AG10803 (cell line): ENCODE results near the gene ZNF784.

Experiments
- DNase-seq: peaks from one replicate; pipeline ENCODE4 v3.0.0; 2010; ENCODE audit warnings: low read depth
- H3K4me3 ChIP-seq: 2 replicates; pipeline ENCODE4 v1.5.1; 2011; ENCODE audit warnings: mild to moderate bottlenecking, low read length, control low read depth
- TF ChIP-seq, protein P1 (sequence below): conservative IDR thresholded peaks from 2 replicates; pipeline ENCODE4 v1.5.1; 2011; ENCODE audit warnings: mild to moderate bottlenecking, low read length, control low read depth, inconsistent platforms

Gene ZNF784

DNA sequence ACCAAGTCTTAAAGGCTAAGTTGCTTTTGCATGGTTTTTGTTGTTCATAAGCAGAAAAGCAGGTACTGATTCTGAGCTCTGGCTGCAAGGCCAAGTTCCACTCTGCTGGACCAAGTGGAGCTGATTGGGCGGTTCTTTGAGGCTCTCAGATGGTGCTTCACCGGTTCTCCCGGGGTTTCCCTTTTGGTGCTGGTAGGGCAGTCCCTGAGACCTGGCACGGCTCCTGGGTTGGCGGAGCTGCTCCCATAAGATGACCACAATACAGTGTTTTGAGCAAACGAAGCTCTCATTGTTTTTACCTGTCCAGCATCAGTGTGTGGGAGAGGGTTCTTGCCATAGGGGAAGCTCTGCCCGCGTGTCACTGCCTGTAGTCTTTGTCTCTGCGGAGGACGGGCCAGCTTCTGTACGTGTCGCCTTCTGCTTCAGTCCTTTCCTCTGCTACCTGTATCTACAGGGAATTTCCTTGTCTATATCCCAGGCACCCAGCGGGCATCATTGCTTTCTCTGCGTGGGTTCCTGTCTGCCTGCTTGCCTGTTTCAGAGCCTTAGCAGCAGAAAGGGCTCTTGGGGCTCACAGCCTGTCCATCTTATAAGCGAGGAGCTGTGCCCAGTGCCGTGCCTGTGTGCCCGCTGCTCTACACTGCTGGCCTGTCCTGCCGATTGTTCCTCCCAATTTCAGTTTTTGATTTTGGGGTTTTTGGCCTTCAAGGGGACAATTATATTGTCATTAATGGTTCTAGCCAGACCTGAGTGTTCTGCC lies 32.8 kb upstream of the ZNF784 start:
- peak overlapping the region; percentile 97 for H3K4me3 ChIP-seq
- DNase-seq, result no peak
- TF ChIP-seq, protein P1, sequence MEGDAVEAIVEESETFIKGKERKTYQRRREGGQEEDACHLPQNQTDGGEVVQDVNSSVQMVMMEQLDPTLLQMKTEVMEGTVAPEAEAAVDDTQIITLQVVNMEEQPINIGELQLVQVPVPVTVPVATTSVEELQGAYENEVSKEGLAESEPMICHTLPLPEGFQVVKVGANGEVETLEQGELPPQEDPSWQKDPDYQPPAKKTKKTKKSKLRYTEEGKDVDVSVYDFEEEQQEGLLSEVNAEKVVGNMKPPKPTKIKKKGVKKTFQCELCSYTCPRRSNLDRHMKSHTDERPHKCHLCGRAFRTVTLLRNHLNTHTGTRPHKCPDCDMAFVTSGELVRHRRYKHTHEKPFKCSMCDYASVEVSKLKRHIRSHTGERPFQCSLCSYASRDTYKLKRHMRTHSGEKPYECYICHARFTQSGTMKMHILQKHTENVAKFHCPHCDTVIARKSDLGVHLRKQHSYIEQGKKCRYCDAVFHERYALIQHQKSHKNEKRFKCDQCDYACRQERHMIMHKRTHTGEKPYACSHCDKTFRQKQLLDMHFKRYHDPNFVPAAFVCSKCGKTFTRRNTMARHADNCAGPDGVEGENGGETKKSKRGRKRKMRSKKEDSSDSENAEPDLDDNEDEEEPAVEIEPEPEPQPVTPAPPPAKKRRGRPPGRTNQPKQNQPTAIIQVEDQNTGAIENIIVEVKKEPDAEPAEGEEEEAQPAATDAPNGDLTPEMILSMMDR, result no peak

DNA sequence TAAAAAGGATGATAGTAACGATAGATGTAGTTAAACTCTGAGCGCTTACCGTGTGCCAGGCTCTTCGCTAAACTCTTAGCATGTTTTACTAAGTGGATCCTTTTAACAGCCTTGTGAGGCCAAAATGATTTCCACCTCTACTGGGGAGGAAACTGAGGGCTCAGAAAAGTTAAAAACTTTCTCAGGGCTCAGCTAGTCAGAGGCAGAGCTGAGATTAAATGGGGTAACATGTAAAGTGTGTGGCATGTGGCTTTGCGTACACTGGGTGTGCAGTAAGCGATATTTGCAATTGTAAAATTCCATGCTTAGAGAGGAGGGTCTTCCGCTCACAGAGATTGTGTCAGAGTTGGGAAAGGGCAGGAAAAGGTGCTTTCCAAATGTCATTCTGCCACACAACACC lies 32.2 kb upstream of the ZNF784 start:
- no peak for DNase-seq
- peak overlapping the region; percentile 97 for H3K4me3 ChIP-seq
- TF ChIP-seq, protein P1, result no peak

DNA sequence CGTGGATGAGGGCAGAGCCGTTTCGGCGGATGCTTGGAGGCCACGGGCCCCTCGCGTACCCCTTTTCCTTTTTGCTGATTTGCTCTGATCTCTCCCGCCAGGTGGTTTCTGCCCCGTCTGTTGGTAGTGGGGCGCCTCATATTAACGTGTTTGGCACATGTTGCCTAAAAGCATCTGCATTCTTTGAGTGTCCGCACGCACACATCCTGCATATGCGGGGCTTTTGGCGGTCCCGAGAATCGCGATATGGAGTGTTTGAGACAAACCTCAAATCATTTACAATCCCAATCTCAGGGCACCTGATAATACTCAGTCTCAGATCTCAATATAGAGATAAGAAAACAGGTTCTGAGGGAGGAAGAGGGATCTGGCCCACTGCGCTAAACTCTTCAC lies 31.3 kb upstream of the ZNF784 start:
- H3K4me3 ChIP-seq, result peak overlapping the region; percentile 97
- DNase-seq, result no peak
- TF ChIP-seq, protein P1, result no peak

DNA sequence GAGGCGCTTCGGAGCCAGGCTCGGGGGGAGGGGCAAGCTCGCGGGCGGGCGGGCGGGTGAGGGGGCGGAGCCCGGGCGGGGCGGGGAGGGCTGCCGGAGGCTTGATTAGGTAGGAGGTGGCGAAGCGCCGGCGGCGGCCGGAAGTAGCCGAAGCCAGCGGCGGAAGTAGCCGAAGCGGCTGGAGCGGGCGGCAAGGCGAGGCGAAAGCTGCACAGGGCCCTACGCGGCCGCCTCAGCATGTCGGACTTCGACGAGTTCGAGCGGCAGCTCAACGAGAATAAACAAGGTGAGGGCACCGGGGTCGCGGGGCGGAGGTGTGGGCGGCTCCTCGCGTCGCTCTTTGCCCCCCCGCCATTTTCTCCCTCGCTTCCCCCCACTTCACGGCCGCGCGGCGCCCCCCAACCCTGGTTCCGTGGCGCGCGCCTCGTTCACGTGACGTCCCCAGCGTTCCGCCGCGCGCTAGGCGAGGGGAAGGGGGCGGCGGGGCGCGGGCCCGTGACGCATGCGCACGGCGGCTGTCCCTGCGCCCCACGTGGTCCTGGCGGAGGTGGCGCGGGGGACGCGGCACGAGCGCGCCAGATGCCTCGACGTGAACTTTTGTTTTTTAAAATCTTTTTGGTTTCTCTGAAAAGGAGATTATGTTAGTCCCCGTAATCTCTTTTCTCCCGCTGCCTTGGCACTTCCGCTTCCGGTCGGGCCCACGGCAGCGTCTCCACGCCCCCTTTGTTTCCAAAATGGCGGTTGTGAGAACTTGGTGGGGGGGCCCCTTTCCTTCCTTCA lies 30.7 kb upstream of the ZNF784 start, which contains the start of gene U2AF2:
TSS of gene U2AF2 (plus strand) at position 168 of the 780 bp plus-strand sequence. CDS start at position 238, 70 bp downstream.
- peak; percentile 88 for DNase-seq
- peak within 1 kb of the TSS; percentile 97 for H3K4me3 ChIP-seq
- TF ChIP-seq, protein P1, result no peak

DNA sequence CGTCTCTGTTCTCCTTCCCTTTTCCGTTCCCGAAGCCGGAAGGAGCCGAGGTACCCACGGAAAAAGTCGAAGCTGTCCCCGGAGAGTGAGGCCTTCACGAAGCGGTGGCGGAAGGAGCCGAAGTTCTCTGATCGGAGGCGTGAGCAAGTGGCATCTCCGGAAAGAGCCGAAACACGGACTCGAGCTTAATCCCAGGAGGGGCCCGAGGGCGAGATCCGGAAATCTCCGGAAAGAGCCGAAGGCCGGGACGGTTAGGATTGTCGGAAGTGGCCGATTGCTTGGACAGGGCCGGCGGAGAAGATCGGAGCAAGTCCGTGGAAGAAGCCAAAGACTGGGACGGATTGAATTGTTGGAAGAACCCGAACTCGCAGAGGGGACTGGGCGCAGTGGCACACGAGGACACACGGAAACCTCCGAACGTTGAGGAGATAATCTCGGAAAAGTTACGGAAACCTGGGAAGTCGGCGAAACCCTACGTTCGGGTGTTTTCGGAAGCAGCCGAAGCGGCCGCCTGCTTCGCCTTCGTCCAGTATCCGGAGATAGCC lies 30.0 kb upstream of the ZNF784 start:
- H3K4me3 ChIP-seq, result peak overlapping the region; percentile 97
- peak; percentile 98 for DNase-seq
- TF ChIP-seq, protein P1, result no peak

DNA sequence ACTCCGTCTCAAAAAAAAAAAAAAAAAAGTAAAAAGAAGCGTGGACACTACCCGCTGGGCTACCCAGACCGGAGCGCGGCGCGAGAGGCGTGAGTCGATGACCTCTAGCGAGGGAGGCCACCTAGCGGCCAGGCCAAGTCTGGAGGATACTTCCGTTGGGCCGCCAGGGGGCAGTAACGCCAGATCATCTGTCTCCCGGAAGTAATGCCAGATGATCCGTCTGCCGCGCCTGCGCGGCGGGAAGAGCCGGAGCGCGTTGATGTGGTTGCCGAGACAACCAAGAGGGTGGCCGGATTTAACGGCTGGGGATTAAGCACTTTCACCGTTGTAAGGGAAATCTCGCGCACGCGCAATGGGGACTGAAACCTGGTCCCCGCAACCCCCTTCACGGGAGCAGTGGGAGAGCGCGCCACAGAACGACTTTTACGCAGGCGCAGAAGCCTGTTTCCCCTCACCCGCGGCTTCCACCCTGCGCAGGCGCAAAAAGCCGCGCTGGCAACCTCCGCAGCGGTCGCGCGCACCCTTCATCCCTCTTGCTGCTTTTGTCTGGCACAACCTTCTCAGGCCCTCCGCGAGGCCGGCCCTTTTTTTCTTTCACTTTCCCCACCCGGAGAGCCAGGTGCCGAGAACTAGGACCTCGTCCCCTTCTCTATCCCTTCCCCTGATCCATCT lies 29.4 kb upstream of the ZNF784 start:
- DNase-seq, result peak; percentile 99
- peak overlapping the region; percentile 97 for H3K4me3 ChIP-seq
- TF ChIP-seq, protein P1, result peak; percentile 99
